HL-60 (cell line): ENCODE data around the gene LDHB.

Experiments
- DNase-seq, 2 experiments: peaks; one replicate each; pipeline ENCODE4 v3.0.0-alpha.2; 2010 to 2020; ENCODE audit warnings: low read depth in 1 of 2, low spot score in 1 of 2
- H3K27ac ChIP-seq: fragments of 250-450 bp; sonication (Bioruptor Pico); replicated peaks from 2 replicates; pipeline ENCODE4 v1.5.1; 2020; ENCODE audit warnings: mild to moderate bottlenecking, moderate library complexity
- H3K27me3 ChIP-seq: fragments of 250-450 bp; sonication (Bioruptor Pico); 2 replicates; pipeline ENCODE4 v1.5.1; 2021; ENCODE audit warnings: mild to moderate bottlenecking, moderate library complexity; ENCODE audit not compliant: insufficient read depth, poor library complexity, severe bottlenecking
- H3K4me3 ChIP-seq: replicated peaks from 2 replicates; pipeline ENCODE4 v1.5.1; 2011; ENCODE audit warnings: mild to moderate bottlenecking, control low read depth, low read length; ENCODE audit not compliant: insufficient read depth
- CTCF ChIP-seq: IDR thresholded peaks from one replicate; pipeline ENCODE4 v1.5.1; 2011; ENCODE audit warnings: low read length, control low read depth, inconsistent platforms; ENCODE audit not compliant: insufficient read depth
- GABPA ChIP-seq: IDR thresholded peaks from 2 replicates; pipeline ENCODE4 v1.6.1; 2012; ENCODE audit warnings: low read depth
- POLR2AphosphoS5 ChIP-seq: IDR thresholded peaks from 2 replicates; pipeline ENCODE4 v1.6.1; 2012; ENCODE audit warnings: low read depth
- REST ChIP-seq: IDR thresholded peaks from 2 replicates; pipeline ENCODE4 v1.6.1; 2012; ENCODE audit warnings: low read depth; ENCODE audit not compliant: insufficient replicate concordance
- SPI1 ChIP-seq: IDR thresholded peaks from 2 replicates; pipeline ENCODE4 v1.6.1; 2012; ENCODE audit warnings: low read depth, mild to moderate bottlenecking, borderline replicate concordance

The LDHB gene

GRCh38 chr12:21694660-21695059 is 37.0 kb upstream of the LDHB start:
- DNase-seq, result no peak
- Histone ChIP-seq H3K4me3 (no peak overlapping the region), H3K27ac (no peak overlapping the region), H3K27me3 (no peaks in the 10 kb centered on the region)
- TF ChIP-seq REST, result no peak
- no peak for TF ChIP-seq POLR2AphosphoS5
- TF ChIP-seq GABPA, result no peak
- no peak for TF ChIP-seq CTCF
- TF ChIP-seq SPI1, result no peak

- no peak for DNase-seq
- no peaks in the 10 kb centered on the region for H3K27me3 ChIP-seq
- H3K27ac ChIP-seq, result no peak overlapping the region
- TF ChIP-seq SPI1 (no peak), CTCF (no peak), GABPA (no peak)
- H3K4me3 ChIP-seq, result no peak overlapping the region
Observed at GRCh38 chr12:21691515-21691914, 33.9 kb upstream of the LDHB start.

GRCh38 chr12:21690704-21691368 is 33.2 kb upstream of the LDHB start:
- Histone ChIP-seq H3K27me3 (no peaks in the 10 kb centered on the region), H3K4me3 (no peak overlapping the region), H3K27ac (no peak overlapping the region)
- no peak for DNase-seq
- TF ChIP-seq REST (no peak), CTCF (no peak), GABPA (no peak), SPI1 (no peak)

GRCh38 chr12:21683115-21683514 is 25.5 kb upstream of the LDHB start:
- TF ChIP-seq GABPA, result no peak
- DNase-seq, result no peak

More at GRCh38 chr12:21683115-21683514, 25.5 kb upstream of the LDHB start:
- Histone ChIP-seq H3K27ac (no peak overlapping the region), H3K4me3 (no peak overlapping the region), H3K27me3 (peaks cover 4% of the 10 kb centered on the region)
